GM19372 (cell line): ENCODE results near the gene KANSL3.

ENCODE experiments used
- ATAC-seq: cut with Tn5 transposase; IDR thresholded peaks from one replicate; pipeline ENCODE4 v1.9.1; 2021; ENCODE audit warnings: mild to moderate bottlenecking, low read depth, moderate library complexity; ENCODE audit not compliant: unreplicated experiment

KANSL3 gene

DNA sequence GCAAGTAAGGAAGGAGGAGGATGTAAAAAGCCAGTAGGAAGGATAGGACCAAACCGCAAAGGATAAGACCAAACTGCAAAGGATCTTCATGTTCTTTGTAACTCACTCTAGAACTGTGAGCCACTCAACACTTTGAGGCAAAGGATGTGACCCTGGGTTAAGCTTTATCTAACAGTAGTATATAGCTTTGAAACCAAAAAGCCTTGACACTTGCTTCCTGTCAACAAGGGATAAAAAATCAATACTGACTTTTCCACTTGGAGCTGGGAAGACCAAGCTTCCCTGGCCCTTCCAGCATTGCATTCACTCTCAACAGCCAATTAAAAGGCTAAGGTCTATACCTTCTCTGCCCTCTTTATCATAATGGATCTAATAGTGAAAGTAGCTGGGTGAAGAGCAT, 22.0 kb downstream of the KANSL3 start:
- ATAC-seq = no peak

DNA sequence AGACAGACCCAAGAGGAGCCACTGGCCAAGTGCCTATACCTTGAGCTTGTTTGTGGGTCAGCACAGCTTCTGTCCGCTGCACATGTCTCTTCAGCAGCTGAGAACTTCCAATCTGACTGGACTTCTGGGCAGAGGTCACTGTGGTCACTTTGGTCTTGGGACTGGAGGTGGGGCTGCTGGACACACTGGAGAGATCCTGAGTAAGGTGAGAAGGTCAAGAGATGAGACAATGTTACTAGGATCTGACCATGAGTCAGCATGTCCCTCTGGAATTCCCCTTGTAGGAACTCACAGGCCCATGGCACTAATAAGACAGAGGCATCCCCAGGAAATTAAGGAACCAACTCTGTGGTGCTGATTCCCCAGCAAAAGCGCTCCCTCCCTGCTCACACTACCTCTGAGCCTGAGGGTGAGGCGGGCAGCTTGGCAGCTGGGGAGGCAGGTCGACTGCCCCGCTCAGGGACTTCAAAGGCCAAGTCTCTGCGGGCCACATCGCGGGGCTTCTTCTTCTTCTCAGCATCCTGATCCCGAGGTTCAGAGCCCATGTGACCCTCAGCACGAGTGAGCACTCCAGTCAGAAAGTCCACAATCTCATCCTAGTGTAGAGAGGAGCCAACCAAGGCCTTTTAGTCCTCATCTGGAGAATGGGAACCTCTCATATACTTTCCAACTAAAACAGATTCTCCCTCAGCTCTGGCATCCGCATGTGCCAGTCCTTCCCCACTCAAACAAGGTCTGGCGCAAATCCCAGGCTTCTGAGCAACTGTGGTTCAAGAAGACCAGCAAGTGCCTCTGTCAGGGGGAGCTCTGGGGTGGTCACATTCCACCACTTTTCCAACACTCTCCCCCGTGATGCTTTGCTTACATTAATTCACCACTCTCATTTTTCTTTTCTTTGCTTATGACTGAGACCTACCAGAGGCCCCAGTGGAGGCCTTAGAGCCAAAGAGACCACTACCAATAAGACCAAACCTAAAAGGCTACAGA, 29.4 kb downstream of the KANSL3 start:
- ATAC-seq = no peak

GRCh38 chr2:96604104-96604503, 34.0 kb downstream of the KANSL3 start:
- ATAC-seq = no peak

DNA sequence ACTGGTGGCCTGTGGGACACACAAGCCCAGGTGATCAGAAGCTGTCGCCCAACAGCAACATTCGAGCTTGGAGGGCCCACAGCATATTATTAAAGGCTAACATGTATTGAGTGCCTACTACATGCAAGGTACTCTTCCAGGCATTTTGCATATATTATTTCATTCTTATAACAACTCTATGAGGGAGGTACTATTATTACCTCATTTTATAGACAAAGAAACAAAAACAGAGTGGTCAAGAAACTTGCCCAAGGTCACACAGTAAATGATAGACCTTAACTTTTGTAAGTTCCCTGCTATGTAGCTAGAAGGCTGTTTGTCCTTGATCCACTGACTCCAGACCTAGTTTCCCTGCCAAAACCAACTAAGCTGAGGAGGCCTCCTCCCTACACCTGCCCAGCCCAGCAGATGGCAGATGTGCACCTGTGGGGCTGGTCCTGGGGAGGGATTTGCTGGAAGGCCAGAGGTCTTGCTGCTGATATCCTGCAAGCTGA, 35.7 kb downstream of the KANSL3 start:
- ATAC-seq = no peak

DNA sequence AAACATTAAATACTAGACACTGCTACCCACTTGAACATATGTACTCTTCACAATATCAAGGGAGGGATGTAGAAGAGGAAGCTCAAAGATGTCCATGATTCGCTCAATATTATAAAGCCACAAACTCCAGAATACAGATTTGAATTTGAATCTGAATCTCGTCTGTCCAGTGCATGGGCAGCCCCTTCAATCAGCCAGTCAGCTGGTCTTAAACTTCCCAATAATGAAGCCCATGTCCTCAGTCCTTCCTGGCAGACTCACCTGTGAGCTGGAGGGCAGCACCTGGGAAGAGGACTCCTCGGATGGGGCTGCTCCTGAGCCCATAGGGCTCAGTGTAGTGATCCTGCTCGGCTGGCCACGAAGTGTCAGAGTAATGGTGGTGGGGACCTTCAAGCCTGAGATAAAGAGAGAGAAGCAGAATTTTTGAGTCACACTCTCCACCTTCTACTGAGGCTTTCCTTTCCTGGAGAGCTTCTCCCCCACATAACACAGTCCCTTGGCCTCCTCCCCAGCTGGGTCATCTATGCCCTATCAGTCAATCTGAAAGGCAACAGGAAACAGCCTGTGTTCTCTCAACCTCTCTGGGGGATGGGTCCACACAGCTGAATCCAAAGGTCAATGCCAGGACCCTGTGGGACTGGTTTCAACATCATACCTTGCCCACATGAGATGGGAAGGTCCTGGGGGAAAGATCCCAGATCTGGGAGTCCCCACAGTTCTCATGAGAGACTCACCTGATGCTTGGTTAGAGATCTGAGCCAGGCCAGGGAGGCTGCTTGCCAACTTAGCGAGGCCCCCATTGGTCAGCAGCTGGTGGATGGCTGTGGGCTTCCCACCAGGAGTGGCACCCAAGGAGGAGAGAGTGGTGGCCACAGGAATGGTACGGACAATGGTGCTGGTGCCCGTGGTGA, 36.5 kb downstream of the KANSL3 start:
- no peak for ATAC-seq

DNA sequence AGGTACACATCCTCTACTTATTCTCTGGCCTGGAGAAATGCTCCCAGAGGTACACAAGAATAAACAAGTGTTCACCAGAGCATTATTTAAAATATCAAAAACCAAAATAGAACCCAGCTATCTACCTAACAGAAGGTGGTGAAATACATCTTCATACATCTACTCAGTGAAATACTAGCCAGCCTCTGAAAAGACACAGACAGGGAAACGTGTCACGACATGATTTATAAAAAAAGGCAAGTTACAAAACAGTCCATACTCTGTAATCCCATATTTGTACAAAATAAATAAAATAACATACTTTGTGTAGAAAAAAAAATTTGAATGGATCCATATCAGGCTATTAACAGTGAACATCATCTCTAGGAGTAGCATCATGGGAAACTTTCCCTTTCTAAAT, 38.2 kb downstream of the KANSL3 start:
- ATAC-seq = no peak

- ATAC-seq = no peak
These were observed 41.5 kb downstream of the KANSL3 start for GRCh38 chr2:96596596-96596995.

- ATAC-seq = no peak
These were observed 43.4 kb downstream of the KANSL3 start for GRCh38 chr2:96594691-96595152.

DNA sequence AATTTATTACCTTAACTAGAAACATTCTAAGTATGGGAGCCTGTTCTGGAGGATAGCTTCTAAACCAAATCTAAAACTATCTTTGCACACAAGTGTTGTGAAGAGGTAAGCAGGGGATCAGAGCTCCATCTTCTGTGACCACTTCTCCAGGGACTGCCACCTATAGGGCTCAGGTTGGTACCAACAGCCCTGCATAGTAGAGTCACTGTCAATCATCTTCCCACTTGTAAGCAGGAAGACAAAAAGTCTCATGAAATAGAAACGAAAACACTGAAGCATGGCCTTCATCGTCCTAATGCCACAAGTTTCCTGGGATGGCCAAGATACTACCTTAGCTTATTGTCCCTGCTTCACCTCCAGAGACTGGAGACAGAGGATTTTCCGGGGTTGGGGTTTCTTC, 43.8 kb downstream of the KANSL3 start:
- ATAC-seq = no peak

GRCh38 chr2:96591494-96591893, 46.6 kb downstream of the KANSL3 start:
- ATAC-seq = no peak

GRCh38 chr2:96591054-96591453, 47.1 kb downstream of the KANSL3 start:
- ATAC-seq = no peak

DNA sequence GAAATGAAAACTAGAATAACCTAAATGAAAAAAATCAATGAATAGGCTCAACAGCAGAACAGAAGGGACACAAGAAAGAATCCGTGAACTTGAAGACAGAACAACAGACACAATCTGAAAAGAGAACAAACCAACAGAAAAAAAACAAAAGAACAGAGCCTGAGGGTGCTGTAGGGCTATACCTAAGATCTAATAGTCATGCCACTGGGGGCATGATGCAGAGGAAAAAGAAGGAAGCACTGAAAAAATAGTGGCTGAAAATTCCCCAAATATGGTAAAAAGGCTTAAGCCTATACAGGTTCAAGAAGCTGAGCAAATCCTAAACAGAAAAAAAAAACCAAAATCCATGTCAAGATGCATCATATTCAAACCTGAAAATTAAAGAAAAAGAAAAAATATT, 50.3 kb downstream of the KANSL3 start:
- no peak for ATAC-seq

DNA sequence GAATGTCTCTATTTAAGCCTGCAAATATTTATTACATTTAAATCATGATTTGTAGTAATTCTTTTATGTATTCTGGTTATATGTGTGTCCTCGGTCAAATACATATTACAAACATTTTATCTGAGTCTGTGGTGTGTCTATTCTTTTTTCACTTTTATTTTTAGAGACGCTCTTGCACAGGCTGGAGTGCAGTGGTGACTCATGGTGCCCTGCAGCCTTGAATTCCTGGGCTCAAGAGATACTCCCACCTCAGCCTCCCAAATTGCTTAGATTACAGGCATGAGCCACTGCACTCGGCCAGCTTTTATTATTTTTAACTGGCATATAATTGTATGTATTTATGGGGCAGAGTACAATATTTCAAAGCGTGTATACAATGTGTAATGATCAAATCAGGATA, 54.1 kb downstream of the KANSL3 start:
- no peak for ATAC-seq

DNA sequence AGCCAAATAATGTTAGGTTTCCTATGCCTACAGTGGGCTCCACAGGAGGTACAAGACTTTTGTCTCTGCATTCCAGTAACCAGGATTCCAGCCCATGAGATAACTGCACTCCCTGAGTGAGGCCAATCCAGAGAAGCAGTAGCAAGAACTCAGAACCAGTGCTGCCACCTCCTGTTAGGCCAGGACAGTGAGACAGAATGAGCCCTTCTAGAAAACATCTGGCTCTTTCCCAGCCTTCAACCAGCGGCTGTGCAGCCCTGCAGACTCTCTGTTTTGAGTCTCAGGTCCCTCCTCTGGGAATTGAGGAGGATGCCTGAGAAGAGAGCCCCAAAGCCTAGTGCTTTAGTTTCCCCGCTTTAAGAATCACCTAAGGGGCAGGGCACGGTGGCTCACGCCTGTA, 57.3 kb downstream of the KANSL3 start:
- no peak for ATAC-seq

DNA sequence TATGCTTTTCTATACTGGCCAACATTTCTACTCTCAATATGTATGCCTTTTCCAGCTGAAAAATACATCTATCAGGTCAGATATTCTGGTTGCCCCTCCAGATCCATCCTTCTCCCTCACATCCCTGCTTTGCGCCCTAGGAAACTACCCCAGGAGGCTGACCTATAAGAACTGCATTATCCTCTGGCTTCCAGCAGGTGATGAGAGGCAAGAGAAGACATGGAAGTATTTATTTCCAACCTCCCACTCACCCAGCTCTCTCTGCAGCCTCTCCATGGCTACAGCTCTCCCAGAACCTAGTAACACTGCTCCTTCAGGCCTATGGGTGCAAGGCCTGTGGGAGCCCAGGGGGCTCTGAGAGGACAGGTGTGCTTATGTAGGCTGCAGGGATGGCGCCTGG, 58.7 kb downstream of the KANSL3 start:
- ATAC-seq = no peak

DNA sequence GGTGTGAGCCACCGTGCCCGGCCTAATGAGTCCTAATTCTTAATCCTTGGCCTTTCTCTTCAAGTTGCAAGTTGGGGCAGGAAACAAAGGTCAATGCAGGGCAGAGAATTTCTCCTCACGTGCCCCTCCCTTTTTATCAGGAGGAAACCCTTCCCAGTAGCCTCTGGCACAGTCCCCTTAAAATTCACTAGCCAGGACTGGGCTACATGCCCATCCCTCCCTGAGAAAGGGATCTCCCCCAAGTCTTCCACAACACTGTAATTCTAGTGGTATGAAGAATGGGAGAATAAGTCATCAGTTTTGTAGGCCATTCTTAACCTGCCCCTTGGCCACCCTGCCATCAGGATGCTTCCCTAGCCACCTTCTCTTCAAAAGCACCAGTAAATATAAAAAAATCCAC, 59.4 kb downstream of the KANSL3 start:
- no peak for ATAC-seq

DNA sequence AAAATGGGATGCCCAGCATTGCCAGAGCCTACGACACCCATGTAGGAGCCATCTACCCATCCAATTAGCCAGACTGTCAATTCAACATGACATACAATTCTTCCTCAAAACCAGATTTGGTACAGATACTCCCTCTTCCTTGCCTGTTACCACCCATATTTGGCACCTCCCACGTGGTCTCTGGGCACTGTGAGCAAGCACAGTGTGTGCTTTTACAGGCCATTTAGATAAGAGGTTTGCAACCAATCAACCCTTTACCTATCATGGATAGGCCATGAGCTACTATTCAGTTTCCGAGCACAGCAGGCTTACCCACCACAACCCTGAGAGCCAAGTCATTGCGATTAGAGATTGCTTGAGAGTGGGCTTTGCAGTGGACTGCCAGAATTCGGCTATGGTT, 60.6 kb downstream of the KANSL3 start:
- ATAC-seq = no peak

DNA sequence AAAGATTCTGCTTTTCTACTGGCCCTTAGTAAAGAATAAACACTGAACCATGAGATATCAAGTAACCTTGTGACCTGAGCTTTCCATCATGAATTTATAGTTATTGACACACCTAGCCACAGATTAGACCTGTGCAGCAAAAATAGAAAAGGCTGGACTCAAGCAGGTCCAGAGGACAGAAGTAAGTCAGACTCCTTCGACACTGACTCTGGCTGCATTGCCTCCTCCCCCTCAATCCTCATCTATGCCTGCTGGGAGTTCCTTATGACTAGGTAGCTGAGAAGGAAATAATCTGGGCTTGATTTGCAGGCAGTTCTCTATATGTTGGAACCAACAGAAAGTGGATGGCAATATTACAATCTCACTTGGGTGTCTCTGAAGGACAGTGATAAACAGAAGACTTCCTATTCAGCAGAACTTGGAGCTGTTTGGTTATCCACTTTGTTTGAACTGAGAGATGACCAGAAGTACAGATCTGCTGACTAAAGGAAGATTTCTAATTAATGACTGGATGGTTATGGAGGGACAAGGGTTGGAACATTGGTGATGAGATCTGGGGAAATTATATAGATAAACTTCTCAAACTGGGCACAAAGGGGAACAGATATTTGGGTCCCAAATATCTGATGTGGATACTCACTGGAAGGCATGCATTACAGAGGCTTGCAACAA, 62.2 kb downstream of the KANSL3 start:
- no peak for ATAC-seq

- no peak for ATAC-seq
These were observed 63.7 kb downstream of the KANSL3 start for GRCh38 chr2:96574364-96574763.

GRCh38 chr2:96568094-96568493, 70.0 kb downstream of the KANSL3 start:
- ATAC-seq = no peak

DNA sequence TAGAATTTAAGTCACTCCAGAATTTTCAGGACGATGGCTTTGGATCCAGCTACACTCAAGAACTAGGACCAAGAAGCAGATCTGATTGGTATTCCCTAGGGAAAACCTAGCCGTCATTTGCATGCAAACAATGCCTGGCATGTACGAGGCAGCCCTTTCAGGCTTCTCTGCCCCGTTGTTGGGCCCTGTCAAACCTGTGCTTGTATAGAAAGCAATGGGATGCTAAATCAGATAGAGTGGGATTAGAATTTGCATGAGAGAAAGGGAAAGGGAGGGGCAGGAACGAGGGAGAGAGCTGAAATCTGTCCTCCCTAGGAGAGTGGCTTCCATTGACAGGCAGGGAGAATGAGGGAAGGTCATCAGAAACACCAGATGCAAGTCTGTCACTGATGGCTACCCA, 73.0 kb downstream of the KANSL3 start:
- no peak for ATAC-seq
